GM19023 (cell line): ENCODE measurements around the gene TRNP1.

ENCODE experiments used
- ATAC-seq: cut with Tn5 transposase; IDR thresholded peaks from one replicate; pipeline ENCODE4 v1.9.1; 2021; ENCODE audit warnings: mild to moderate bottlenecking, moderate library complexity; ENCODE audit not compliant: unreplicated experiment

The TRNP1 gene

GRCh38 chr1:27025718-27026117 is 32.2 kb downstream of the TRNP1 start:
- no peak for ATAC-seq

GRCh38 chr1:27026621-27027574 is 33.4 kb downstream of the TRNP1 start:
- no peak for ATAC-seq

- ATAC-seq = no peak
Observed at GRCh38 chr1:27027575-27028250, 34.2 kb downstream of the TRNP1 start.

GRCh38 chr1:27029517-27029916 is 36.0 kb downstream of the TRNP1 start:
- no peak for ATAC-seq

- ATAC-seq = no peak
Observed at GRCh38 chr1:27031235-27032118, 38.0 kb downstream of the TRNP1 start.

- ATAC-seq = no peak
Observed at GRCh38 chr1:27032119-27032461, 38.6 kb downstream of the TRNP1 start.

GRCh38 chr1:27033043-27033746 is 39.7 kb downstream of the TRNP1 start:
- no peak for ATAC-seq

- no peak for ATAC-seq
Observed at GRCh38 chr1:27035344-27035743, 41.9 kb downstream of the TRNP1 start.

GRCh38 chr1:27036718-27037117 is 43.2 kb downstream of the TRNP1 start:
- ATAC-seq = no peak

- ATAC-seq = no peak
Observed at GRCh38 chr1:27037518-27037917, 44.0 kb downstream of the TRNP1 start.

- ATAC-seq = no peak
Observed at GRCh38 chr1:27038020-27038419, 44.5 kb downstream of the TRNP1 start.

- ATAC-seq = no peak
Observed at GRCh38 chr1:27042670-27043069, 49.2 kb downstream of the TRNP1 start.

- ATAC-seq = no peak
Observed at GRCh38 chr1:27044613-27045151, 51.2 kb downstream of the TRNP1 start.

- ATAC-seq = no peak
Observed at GRCh38 chr1:27045973-27046558, 52.6 kb downstream of the TRNP1 start.

GRCh38 chr1:27047914-27048313 is 54.4 kb downstream of the TRNP1 start:
- no peak for ATAC-seq

- no peak for ATAC-seq
Observed at GRCh38 chr1:27049100-27049499, 55.6 kb downstream of the TRNP1 start.

GRCh38 chr1:27049607-27050006 is 56.1 kb downstream of the TRNP1 start:
- ATAC-seq = no peak
